Renal cortical epithelial cell (primary cell): Measurements from ENCODE around the gene CTSF. TPM values are rescaled to one million over a fixed set of nuclear protein-coding genes. Genes with fewer than 3 reads are reported as not detected.
"Not testable (repeated sequence)": the region's sequence is repeated elsewhere in the genome, so short reads cannot be mapped to it uniquely, and the experiment has no call there.

Experiments used
- DNase-seq: peaks from one replicate; pipeline ENCODE4 v3.0.0-alpha.2; 2011; ENCODE audit warnings: low read depth
- total RNA-seq: library from RNA; depleted of rRNA; stranded (reverse); fragments of >200 nt; gene quantifications from 2 replicates; pipeline ENCODE4 v1.2.3, GENCODE V29; 2014

CTSF gene
- total RNA-seq, 1 donor from 2014 or later = 46.7 TPM

DNA sequence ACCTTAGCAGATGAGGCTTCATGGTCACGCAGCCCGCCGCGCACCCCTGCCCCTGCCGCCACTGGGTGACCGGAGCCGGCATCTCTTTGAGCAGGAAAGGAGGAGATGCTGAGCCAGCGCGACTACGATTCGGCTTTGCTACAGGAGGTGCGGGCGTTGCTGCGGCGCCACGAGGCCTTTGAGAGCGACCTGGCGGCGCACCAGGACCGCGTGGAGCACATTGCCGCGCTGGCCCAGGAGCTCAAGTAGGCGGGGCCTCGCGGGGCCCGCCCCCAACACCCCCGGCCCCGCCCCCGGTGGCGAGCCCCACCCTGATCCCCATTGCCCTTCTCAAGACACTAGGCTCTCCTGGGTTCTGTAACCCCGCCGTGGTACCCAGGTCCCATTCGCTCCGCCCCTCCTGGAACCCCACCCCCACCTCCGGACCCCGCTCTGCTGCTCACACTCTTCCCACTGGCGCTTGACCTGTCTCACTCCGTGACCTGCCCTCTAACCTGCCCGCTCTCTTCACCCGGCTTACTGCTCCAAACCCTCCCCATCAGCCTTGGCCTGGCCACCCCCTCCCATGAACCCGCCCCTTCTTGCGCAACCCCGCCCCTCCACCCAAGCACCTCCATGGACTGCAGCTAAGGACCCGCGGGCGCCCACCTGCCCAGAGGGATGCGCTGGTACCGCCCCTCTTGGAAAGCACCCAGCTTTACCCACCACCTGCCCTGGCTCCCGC, 9.1 kb downstream of the CTSF start:
- DNase-seq = no peak

DNA sequence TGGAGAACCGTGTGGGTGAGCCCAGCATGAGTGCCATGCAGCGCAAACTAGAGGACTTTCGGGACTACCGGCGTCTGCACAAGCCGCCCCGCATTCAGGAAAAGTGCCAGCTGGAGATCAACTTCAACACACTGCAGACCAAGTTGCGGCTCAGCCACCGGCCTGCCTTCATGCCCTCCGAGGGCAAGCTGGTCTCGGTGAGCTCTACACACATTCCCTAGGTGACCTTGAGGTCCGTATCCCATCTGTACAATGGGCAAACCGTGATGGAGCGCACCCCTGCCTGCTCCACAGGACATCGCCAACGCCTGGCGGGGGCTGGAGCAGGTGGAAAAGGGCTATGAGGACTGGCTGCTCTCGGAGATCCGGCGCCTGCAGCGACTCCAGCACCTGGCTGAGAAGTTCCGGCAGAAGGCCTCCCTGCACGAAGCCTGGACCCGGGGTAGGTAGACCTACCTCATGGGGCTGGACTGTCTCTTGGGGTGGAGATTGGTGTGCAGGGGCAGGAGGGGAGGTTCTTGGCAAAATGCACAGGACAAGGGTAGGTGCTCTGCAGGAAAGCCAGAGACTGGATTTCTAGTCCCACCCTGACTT, 10.6 kb downstream of the CTSF start:
- no peak for DNase-seq

DNA sequence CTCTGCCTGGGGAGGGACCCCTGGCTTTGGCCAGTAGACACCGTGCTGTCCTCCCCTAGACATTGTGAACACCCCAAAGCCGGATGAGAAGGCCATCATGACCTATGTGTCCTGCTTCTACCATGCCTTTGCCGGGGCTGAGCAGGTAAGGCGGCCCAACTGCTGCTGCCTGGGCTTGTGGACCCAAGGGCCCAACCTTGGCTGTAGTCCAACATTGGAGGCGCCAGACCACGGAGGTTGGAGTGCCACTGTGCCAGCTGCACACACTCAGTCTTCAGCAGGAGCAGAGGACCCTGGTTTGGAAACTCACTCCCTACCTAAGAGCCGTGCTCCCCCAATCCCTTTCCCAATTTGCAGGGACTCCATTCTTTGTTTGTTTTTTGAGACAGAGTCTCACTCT, 12.3 kb downstream of the CTSF start:
- no peak for DNase-seq

DNA sequence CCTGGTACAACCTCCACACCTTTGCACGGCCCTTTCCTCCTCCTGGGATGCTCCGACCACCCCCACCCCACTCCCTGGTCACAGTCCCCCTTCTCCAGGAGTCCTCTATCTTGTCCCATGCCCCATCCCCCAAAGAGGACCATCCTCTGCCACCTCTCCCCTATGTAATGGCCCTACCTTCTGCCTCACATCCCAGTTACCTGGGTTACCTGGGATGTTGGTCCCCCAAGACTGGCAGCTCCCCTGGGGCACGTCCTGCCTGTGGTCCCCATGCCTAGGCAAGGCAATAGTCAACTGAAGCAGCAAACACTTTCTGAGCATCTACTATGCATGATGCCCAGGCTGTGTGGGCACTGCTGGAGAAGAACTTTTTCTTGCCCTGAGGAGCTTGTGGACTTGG, 13.0 kb downstream of the CTSF start:
- no peak for DNase-seq

DNA sequence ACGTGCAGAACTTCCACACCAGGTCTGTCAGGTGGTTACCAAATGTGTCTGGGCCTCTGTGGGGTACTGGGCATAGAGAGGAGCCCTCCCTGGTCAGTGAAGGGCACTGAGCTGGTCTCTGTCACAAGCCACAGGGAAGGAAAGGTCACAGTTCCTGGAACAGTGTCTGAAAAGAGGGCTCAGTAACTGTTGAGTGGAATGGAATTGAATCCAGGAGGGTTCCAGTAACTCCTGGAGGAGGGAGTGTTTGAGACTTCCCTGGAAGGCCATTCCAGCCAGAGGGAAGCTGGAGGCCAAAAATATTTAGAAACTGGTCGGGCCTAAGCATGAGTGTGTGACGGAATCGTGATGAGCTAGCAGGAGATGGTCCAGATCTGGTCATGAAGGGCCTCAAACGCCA, 13.8 kb downstream of the CTSF start:
- no peak for DNase-seq

DNA sequence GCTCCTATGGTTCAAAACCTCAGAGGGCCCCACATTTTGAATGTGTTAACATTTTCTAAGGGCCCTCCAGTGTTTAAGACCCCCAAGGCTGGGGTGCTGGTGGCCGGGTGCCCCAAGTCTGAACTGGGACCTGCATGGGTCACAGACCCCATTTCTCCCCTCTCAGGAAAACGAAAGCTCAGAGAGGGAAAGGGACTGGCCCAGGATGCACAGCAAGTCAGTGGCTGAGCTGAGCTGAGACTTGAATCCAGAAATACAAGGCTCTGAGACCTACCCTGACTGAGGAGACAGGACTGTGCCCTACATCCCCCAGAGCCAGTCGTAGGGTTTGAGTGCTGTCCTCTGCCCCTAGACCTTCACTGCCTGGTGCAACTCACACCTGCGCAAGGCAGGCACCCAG, 17.5 kb downstream of the CTSF start:
- DNase-seq = no peak

DNA sequence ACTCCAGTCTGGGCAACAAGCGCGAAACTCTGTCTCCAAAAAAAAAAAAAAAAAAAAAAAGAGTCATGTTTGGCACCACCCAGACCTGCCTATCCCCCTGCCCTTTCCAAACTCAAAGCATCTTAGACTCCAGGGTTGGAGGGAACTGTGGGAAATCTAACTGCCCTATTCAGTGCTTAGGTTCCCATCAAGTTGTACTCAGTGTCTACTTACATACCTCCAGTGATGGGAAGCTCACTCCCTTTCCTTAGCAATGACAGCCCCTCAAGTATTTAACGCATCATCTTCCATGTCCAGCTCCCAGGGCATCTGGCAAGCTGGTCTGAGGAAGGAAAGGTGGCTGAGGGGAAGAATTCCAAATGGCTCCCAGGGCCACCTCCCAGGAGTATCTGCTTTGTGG, 18.7 kb downstream of the CTSF start:
- DNase-seq = no peak

DNA sequence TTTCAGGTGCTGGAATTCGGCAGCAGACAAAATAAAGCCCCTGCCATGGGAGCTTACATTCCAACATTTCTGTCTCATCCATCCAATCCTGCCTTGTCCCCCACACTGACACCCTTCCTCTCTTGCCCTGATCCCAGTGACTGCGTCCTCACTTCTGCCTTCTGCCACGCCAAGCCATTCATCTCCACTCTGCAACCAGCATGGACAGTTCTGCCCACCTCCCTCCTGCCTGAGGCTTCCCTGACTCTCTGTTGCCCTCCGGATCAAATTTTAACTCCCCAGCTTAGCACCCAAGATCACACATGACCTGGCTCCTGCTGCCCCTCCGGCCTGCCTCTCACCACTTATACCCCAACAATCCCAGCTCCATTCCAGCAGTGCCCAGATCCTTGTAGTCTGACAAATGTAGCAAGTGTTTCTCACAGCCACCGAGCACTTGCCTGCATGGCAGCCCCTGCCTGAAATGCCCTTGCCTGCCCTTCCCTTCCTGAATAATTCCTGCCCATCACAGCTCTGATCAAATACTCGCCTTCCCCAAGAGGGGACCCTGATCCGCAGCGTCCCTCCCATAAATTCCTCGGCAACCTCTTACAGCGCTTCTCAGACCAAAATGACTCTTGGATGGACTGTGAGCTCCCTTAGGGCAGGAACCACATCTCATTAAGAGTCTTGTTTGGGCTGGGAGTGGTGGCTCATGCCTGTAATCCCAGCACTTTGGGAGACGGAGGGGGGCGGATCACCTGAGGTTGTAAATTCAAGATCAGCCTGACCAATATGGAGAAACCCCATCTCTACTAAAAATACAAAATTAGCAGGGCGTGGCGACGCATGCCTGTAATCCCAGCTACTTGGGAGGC, 19.4 kb downstream of the CTSF start:
- DNase-seq = no peak

DNA sequence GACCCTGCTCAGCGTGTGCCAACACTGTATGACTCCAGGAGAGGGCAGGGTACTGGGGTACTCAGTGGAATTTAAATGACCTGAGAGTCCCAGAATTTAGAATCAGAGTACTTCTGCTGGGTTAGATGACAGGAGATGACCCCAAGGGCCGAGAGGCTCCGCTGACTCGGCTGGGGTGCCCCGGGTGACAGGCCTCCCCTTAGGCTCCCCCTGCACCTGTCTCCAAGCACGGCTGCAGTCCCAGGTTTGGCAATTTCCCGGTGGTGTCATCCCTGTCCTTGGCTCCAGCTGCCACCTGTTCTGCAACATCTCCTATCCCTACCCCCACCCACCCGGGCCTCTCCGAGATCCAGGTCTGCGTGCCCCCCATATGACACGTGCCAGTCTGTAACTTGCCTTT, 20.4 kb downstream of the CTSF start:
- no peak for DNase-seq

DNA sequence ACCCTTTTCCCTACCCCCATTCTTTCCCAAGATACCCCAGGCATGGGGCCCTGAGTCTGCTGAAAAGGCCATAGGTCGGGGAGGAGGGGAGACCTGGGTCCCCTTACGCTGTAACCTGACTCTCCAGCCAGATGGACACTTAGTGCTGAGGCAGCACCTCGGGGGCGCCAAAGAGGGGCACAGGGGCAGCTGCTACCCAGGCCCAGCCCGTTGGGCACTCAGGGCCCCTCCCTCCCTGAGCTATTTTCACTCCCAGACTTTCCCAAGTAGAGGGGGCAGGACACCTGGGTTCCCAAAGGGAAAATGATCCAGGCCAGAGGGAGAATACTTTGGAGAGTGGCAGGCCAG, 20.8 kb downstream of the CTSF start:
- no peak for DNase-seq

DNA sequence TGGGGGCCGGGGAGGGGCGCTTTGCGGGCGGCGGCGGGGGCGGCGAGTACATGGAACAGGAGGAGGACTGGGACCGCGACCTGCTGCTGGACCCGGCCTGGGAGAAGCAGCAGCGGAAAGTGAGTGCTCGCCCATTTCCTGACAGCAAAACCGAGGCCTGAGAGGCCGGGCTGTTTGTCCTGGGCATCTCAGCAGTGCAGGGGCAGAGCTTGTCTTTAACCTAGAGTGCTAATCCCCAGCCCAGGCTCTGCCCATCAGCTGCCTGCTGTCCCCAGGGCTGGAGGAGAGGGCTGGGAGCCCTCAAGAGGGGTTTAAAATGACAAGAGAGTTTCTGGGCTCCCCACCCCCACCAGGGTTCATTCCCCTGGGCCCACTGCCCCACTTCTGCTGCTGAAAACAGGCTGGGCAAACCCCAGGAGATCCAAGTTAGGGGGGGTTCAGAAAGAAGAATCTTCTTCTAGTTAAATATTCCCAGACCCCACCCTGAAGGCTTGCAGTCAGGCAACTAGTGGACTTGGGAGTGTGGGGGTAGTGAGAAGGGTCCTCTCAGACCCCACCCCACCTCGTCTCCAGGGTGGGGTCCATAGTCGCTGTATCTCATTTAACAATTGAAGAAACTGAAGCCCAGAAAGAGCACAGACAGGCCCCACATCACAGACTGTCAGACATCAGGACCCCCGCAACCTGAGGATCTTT, 21.3 kb downstream of the CTSF start:
- no peak for DNase-seq

DNA sequence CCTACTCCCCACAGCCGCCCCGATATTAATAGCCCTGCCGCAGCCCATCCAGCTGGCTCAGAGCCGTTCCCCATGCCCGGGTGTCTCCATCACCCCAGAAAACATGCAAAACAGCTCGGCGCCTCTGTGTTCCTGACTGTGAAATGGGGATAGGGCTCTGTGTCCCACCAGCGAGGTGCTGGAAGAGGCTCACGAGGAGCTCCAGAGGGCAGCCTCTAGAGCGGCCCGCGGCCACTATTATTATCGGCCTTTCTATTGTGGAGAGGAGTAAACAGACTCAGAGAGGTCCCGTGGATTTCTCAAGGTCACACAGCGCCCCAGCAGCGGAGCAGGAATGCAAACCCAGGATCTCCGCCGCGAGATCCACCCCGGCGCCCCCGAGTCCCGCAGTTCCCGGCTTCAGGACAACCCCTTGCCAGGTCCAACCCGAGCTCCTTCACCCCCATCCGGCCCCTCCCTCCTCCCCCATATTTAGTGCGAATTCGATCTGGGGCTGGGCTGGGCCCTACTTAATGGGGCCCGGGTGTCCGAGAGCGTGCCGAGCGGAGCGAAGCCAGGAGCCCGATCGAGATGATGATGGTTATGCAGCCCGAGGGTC, 21.9 kb downstream of the CTSF start, which contains the start of gene ACTN3:
ACTN3 (plus strand) TSS at position 536 of the 598 bp plus-strand sequence; CDS start at position 571, 35 bp downstream.
- no peak for DNase-seq

DNA sequence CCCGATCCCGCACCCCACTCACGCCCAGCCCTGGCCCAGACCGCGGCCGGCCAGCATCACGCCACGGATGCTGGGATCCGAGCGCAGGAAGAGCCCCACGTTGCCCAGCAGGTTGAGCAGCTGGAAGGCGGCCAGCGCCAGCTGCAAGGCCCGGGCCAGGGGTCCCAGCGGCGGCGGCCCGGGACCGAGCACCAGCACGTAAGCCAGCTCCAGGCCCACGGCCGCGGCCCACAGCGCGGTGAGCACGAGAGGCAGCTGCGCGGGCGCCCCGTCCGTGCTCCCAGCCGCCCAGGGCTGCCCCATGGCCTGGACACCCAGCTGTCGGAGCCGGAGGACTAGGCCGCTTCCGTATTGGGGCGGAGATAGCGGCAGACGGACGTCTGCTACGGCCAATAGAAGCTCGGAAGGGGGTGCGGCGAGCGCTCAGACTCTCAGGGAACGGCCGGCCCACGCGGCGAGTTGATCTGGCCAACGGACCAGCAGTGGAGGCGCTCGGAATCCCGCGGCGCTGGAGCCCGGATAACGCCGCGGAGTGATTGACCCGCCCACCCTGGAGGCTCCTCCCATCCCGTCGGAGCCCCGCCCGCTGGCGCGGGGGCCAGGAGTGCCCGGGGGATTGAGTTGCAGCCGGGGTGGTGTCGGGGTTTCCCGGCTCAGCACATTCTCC, 22.6 kb downstream of the CTSF start, which contains the start of gene ZDHHC24:
ZDHHC24 (minus strand) TSS at position 348 of the 667 bp plus-strand sequence; CDS start at position 303, 45 bp downstream.
- DNase-seq = peak; percentile 88

DNA sequence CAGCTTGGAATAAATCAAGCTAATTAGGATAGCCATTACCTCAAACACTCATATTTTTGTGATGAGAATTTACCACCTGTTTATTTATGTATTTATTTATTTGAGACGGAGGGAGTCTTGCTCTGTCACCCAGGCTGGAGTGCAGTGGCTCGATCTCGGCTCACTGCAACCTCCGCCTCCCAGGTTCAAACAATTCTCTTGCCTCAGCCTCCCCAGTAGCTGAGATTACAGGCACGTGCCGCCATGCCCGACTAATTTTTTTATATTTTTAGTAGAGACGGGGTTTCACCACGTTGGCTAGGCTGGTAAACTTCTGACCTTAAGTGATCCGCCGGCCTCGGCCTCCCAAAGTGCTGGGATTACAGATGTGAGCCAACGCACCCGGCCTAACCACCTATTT, 23.5 kb downstream of the CTSF start:
- DNase-seq = not testable (repeated sequence)

DNA sequence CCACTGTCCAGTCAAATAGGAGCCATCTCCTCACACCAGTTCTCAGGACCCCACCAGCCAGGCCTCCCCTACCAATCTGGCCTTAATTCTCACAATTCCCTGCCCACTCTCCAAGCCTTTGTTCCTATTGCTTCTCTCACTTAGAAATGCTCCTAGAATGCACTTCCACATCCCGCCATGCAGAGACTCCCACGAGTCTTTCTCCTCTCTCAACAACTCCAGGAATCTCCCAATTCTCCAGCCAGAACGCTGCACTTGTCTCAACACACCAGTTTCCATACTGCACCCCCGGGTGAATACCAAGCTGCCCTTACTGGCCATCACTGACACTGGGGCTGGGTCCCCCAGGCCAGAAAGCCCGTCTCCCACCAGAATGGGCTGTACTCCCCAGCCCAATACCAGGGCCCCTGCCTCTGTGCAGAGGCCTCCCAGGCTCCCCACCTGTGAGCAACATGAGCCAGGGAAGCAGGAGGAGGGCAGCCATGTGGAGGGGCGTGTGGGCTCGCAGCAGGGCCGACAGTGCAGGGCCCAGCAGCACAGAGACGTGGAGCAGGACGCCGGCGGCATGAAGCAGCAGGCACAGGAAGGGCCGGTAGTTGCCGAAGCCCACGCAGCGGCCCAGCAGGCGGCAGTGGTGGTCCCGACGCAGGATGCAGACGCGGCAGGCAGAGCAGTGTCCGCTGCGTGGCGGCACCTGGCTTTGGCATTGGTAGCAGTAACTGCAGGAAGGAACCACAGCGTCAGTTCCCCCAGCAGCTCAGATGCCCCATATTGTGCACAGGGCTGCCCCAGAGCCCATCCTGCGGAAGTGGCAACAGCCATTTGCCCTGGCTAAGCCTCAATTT, 24.9 kb downstream of the CTSF start:
- DNase-seq = no peak

DNA sequence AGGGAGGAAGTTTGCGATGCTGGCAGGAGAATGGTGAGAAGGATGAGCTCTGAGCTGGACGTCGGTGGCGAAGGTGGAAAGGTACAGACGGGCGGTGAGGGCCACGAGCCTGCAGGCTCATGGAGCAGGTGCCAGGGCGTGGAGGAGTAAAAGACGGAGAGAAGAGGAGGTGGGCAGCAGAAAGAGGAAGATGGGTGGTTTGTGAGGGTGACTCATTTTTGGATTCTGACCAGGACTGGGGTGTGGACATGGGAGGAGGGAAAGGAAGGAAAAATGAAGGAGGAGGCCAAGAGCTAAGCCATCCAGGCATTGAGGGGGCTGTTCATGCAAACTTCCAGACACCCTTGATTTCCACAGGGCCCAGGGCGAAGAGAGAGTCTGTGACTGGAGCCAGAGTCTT, 26.0 kb downstream of the CTSF start:
- DNase-seq = no peak

DNA sequence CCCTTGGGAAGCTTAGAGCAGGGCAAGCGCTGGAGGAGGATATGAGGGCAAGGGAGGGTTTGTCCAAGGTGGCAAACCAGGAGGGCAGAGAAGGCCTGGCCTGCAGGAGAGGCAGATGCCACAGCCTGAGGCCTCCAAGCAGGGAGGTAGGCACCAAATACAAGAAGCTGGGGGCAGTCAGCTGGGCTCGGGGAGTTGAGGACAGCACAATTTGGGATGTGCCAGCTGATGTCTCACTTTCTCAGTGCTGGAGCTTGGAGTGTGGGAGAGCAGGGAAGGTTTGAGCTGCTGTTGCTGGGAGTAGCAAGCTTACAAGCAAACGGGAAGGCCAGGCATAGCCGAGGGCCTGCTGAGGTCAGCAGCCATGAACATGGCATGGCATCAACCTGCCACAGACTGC, 26.5 kb downstream of the CTSF start:
- DNase-seq = no peak

DNA sequence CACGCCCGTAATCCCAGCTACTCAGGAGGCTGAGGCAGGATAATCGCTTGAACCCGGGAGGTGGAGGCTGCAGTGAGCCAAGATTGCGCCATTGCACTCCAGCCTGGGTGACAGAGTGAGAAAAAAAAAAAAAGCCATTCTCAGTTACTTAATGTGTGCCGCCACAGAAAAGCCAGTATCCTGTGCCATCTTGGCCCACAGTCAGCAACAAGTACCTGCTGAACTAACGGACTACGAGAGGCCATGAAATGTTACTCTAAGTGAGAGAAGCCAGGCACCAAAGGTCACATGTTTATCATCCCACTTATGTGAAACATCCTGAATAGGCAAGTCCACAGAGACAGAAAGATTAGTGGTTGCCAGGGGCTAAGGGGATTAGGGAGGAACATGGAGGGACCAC, 27.8 kb downstream of the CTSF start:
- not testable (repeated sequence) for DNase-seq

DNA sequence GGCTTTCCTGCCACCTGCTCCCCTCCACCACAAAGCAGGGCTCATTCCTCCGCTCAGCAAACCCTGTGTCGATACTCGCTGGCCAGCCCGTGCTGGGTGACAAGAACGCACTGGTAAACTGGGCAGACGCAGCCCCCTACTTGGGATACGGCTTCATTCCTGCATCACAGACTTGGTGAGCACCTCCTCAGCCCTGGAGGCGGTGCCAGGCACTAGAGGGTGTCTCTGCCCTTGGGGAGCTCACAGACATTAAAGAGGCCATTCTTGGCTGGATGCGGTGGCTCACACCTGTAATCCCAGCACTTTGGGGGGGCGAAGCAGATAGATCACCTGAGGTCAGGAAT, 28.6 kb downstream of the CTSF start:
- no peak for DNase-seq

DNA sequence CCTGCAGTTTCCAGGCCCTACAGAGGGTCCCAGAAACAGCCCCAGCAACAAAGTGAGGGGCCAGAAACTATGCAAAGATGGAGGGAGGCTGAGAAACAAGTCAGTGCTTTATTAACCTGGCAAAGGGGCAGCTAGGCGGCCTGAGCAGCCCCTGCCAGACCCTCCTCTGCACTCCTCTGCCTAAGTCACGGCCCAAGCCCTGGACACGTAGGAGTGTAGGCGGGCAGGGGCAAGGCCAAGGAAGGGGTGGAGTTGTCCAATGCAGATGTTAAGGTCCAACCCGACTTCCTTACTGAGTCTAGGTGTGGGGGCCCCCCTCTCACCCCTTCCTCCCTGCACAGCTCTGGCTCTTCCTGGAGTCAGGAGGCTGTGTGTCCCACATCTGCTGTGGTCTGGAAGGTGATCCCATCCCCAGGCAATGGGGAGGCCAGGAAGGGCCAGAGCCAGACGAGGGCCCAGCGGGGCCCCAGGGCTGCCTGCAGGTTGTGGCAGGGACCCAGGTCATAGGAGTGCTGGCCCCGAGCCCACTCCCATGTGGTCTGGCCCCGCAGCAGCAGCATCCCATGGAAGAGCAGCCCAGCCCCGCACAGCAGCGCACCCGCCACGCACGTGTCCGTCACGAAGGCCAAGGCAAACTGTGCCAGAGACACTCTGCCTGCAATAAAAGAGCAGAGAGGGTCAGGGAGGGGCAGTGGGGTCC, 29.1 kb downstream of the CTSF start:
- DNase-seq = no peak
